ENCODE measurements around the gene FOLR1. TPM values are rescaled to one million over a fixed set of nuclear protein-coding genes. Genes with fewer than 3 reads are reported as not detected.
"Not testable (repeated sequence)": the region's sequence is repeated elsewhere in the genome, so short reads cannot be mapped to it uniquely, and the experiment has no call there.

FOLR1 gene
- total RNA-seq, 4 donors from 2014 or later = 0.40 to 1.0 TPM; not detected in 2

- Histone ChIP-seq H3K27ac (replicated peaks in 1 of 4) (no peak overlapping the region), H3K4me3 (no peak overlapping the region), H3K27me3 (peaks cover 0 to under 1% (median 0%) of the 10 kb centered on the region in 4 donors), H3K36me3 (no peaks in the 10 kb centered on the region), H3K9me3 (no peaks in the 10 kb centered on the region), H3K4me1 (no peaks in the 10 kb centered on the region)
- TF ChIP-seq EP300 (IDR thresholded peaks at IDR 0.05) = no peak
- TF ChIP-seq POLR2AphosphoS5 (IDR thresholded peaks at IDR 0.05) = no peak
- TF ChIP-seq CTCF (IDR thresholded peaks at IDR 0.05) = no peak
- TF ChIP-seq POLR2A (IDR thresholded peaks at IDR 0.05; ENCODE audit: low read depth) = no peak
- 87% methylated on average over 2 of the region's 2 CpGs for WGBS
- intact Hi-C loops (cut with DNase I) = no loop called here
- peak; percentile 7 for DNase-seq (ENCODE audit: extremely low spot score)
These were observed 11.2 kb downstream of the FOLR1 start for GRCh38 chr11:72203163-72203562.

GRCh38 chr11:72204886-72205285 is 12.9 kb downstream of the FOLR1 start:
- Histone ChIP-seq H3K27ac (replicated peaks in 1 of 4) (no peak overlapping the region), H3K27me3 (peaks cover 0 to 7% (median 0%) of the 10 kb centered on the region in 4 donors), H3K36me3 (no peaks in the 10 kb centered on the region), H3K4me3 (no peak overlapping the region), H3K9me3 (peaks cover 0 to 9% (median 3%) of the 10 kb centered on the region in 4 donors), H3K4me1 (no peaks in the 10 kb centered on the region)
- intact Hi-C loops (cut with DNase I) = no loop called here
- no peak for DNase-seq (ENCODE audit: extremely low spot score)
- TF ChIP-seq POLR2A (IDR thresholded peaks at IDR 0.05; ENCODE audit: low read depth) (no peak), POLR2AphosphoS5 (IDR thresholded peaks at IDR 0.05) (no peak), CTCF (IDR thresholded peaks at IDR 0.05) (no peak), EP300 (IDR thresholded peaks at IDR 0.05) (no peak)

GRCh38 chr11:72206794-72207193 is 14.9 kb downstream of the FOLR1 start:
- H3K4me1 ChIP-seq; H3K36me3 ChIP-seq; H3K4me3 ChIP-seq; H3K27me3 ChIP-seq; intact Hi-C loops (cut with DNase I); H3K27ac ChIP-seq (replicated peaks in 1 of 4): not testable (repeated sequence)
- H3K9me3 ChIP-seq = peaks cover 0 to 14% (median 3%) of the 10 kb centered on the region in 4 donors
- peak; percentile 70 for DNase-seq (ENCODE audit: extremely low spot score)
- 90% methylated on average over 2 of the region's 2 CpGs for whole genome bisulfite sequencing

GRCh38 chr11:72208281-72208680 is 16.3 kb downstream of the FOLR1 start:
- H3K27ac ChIP-seq (replicated peaks in 1 of 4) = no peak overlapping the region
- no peak for DNase-seq (ENCODE audit: extremely low spot score)
- H3K4me3 ChIP-seq = no peak overlapping the region
- no peak for TF ChIP-seq CTCF (IDR thresholded peaks at IDR 0.05)
- no peak for TF ChIP-seq EP300 (IDR thresholded peaks at IDR 0.05)
- peaks cover 0 to 7% (median 0%) of the 10 kb centered on the region in 4 donors for H3K27me3 ChIP-seq
- H3K4me1 ChIP-seq = no peaks in the 10 kb centered on the region
- whole genome bisulfite sequencing = 70% methylated on average over 3 of the region's 3 CpGs
- H3K36me3 ChIP-seq = no peaks in the 10 kb centered on the region
- peaks cover 0 to 14% (median 3%) of the 10 kb centered on the region in 4 donors for H3K9me3 ChIP-seq
- intact Hi-C loops (cut with DNase I) = no loop called here

- DNase-seq (ENCODE audit: extremely low spot score) = no peak
- H3K27me3 ChIP-seq = peaks cover 0 to 7% (median 0%) of the 10 kb centered on the region in 4 donors
- no peak for TF ChIP-seq CTCF (IDR thresholded peaks at IDR 0.05)
- no peak for TF ChIP-seq EP300 (IDR thresholded peaks at IDR 0.05)
- TF ChIP-seq POLR2AphosphoS5 (IDR thresholded peaks at IDR 0.05) = no peak
- TF ChIP-seq POLR2A (IDR thresholded peaks at IDR 0.05; ENCODE audit: low read depth) = no peak
- intact Hi-C loops (cut with DNase I) = no loop called here
- 76% methylated on average over 4 of the region's 4 CpGs for WGBS
- no peak overlapping the region for H3K4me3 ChIP-seq
- no peak overlapping the region for H3K27ac ChIP-seq (replicated peaks in 1 of 4)
- H3K36me3 ChIP-seq = no peaks in the 10 kb centered on the region
- H3K9me3 ChIP-seq = peaks cover 0 to 14% (median 3%) of the 10 kb centered on the region in 4 donors
- no peaks in the 10 kb centered on the region for H3K4me1 ChIP-seq
These were observed 17.2 kb downstream of the FOLR1 start for GRCh38 chr11:72209101-72209500.

All from esophagus muscularis mucosa (tissue), 4 donors.